Eye (tissue), 1 donor: ENCODE measurements around the gene GOLT1A.
A peak's percentile ranks its signal among the peaks of the same experiment; 100 is the strongest.

Source experiments
- DNase-seq: peaks from one replicate; pipeline ENCODE4 v3.0.0-alpha.2; 2015

The GOLT1A gene

GRCh38 chr1:204216880-204217647 lies 3.3 kb upstream of the GOLT1A start:
- DNase-seq: no peak

- DNase-seq: no peak
These were observed 2.4 kb upstream of the GOLT1A start for GRCh38 chr1:204216236-204216635.

- no peak for DNase-seq
These were observed 1.1 kb downstream of the GOLT1A start for GRCh38 chr1:204212715-204213114.

- no peak for DNase-seq
These were observed 2.7 kb downstream of the GOLT1A start for GRCh38 chr1:204211046-204211445.

- DNase-seq: peak; percentile 77
These were observed 6.6 kb downstream of the GOLT1A start for GRCh38 chr1:204207136-204207616.

- DNase-seq: no peak
These were observed 7.7 kb downstream of the GOLT1A start for GRCh38 chr1:204206121-204206520.

GRCh38 chr1:204205486-204205885 lies 8.3 kb downstream of the GOLT1A start:
- no peak for DNase-seq

GRCh38 chr1:204204944-204205343 lies 8.8 kb downstream of the GOLT1A start:
- no peak for DNase-seq

- DNase-seq: no peak
These were observed 10.5 kb downstream of the GOLT1A start for GRCh38 chr1:204203206-204203767.

- DNase-seq: no peak
These were observed 11.3 kb downstream of the GOLT1A start for GRCh38 chr1:204202481-204202880.

GRCh38 chr1:204201348-204202040 lies 12.3 kb downstream of the GOLT1A start:
- no peak for DNase-seq

GRCh38 chr1:204199579-204199978 lies 14.2 kb downstream of the GOLT1A start:
- no peak for DNase-seq

- DNase-seq: peak; percentile 48
These were observed 15.1 kb downstream of the GOLT1A start for GRCh38 chr1:204198348-204199340.

GRCh38 chr1:204197068-204197467 lies 16.7 kb downstream of the GOLT1A start:
- no peak for DNase-seq

GRCh38 chr1:204196068-204196795 lies 17.6 kb downstream of the GOLT1A start, which contains the start of gene KISS1:
Gene KISS1 (minus strand): TSS chr1:204196491. CDS start chr1:204192876, 3,615 bp downstream.
- DNase-seq: peak; percentile 64

- no peak for DNase-seq
These were observed 19.0 kb downstream of the GOLT1A start for GRCh38 chr1:204194771-204195170.

GRCh38 chr1:204194080-204194479 lies 19.7 kb downstream of the GOLT1A start:
- DNase-seq: no peak

GRCh38 chr1:204192589-204193352 lies 21.0 kb downstream of the GOLT1A start:
- DNase-seq: no peak

- no peak for DNase-seq
These were observed 21.7 kb downstream of the GOLT1A start for GRCh38 chr1:204192046-204192445.

GRCh38 chr1:204191456-204191855 lies 22.3 kb downstream of the GOLT1A start:
- DNase-seq: peak; percentile 56
